Stimulated activated naive CD8-positive, alpha-beta T cell treated with anti-CD3 and anti-CD28 coated beads, Interleukin-15, Interleukin-2, amounts not matched to agents 100 ng/mL and 50 ng/mL, for 24 hours (primary cell): Measurements from ENCODE around the gene OR5AP2.
"Not testable (repeated sequence)": the region's sequence is repeated elsewhere in the genome, so short reads cannot be mapped to it uniquely, and the experiment has no call there.

Experiments used
- H3K27ac Mint-ChIP-seq: one replicate; pipeline ENCODE4 v1.8.0; 2021; ENCODE audit warnings: mild to moderate bottlenecking, mixed read lengths
- H3K27me3 Mint-ChIP-seq: one replicate; pipeline ENCODE4 v1.8.0; 2021; ENCODE audit warnings: mixed read lengths
- H3K36me3 Mint-ChIP-seq: one replicate; pipeline ENCODE4 v1.8.0; 2021; ENCODE audit warnings: low read depth, mixed read lengths
- H3K4me1 Mint-ChIP-seq: one replicate; pipeline ENCODE4 v1.8.0; 2021; ENCODE audit warnings: low read depth, mixed read lengths
- H3K4me3 Mint-ChIP-seq: one replicate; pipeline ENCODE4 v1.8.0; 2021; ENCODE audit warnings: mild to moderate bottlenecking, mixed read lengths
- H3K9me3 Mint-ChIP-seq: one replicate; pipeline ENCODE4 v1.8.0; 2021; ENCODE audit warnings: mixed read lengths

The OR5AP2 gene

GRCh38 chr11:56642339-56642738, at the start of gene OR5AP2:
TSS of gene OR5AP2 (minus strand) at chr11:56642439. CDS start at chr11:56642439, 0 bp downstream.
- H3K27ac Mint-ChIP-seq: no peak within 1 kb of the TSS
- no peaks in the 10 kb centered on the region for H3K36me3 Mint-ChIP-seq
- no peaks in the 10 kb centered on the region for H3K4me1 Mint-ChIP-seq
- no peaks in the 10 kb centered on the region for H3K27me3 Mint-ChIP-seq
- H3K4me3 Mint-ChIP-seq: no peak within 1 kb of the TSS
- H3K9me3 Mint-ChIP-seq: no peaks in the 10 kb centered on the region

GRCh38 chr11:56691179-56691578, 48.9 kb upstream of the OR5AP2 start:
- H3K27me3 Mint-ChIP-seq, H3K4me1 Mint-ChIP-seq, H3K36me3 Mint-ChIP-seq, H3K4me3 Mint-ChIP-seq, H3K27ac Mint-ChIP-seq, H3K9me3 Mint-ChIP-seq: not testable (repeated sequence)

DNA sequence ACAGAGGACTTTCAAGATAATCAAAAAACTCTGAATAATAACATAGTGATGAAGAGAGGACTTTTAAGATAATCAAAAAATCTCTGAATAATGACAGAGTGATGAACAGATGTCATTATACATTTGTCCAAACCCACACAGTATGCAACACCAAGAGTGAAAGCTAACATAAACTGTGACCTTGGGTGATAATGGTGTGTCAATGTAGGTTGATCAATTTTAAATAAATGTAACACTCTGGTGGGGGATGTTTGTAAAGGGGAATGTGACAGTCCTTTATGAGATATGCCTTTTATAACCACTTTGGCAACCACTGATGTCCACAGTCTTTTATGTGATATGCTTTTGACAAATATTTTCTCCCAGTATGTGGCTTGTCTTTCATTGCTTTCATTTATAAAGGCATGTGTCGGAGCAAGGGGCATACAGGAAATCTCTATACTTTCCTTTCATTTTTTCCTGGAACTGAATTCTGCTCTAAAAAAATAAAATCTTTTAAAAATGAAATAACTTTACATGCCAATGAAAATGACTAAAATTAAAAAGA, 46.4 kb upstream of the OR5AP2 start:
- Mint-ChIP-seq H3K27me3 (no peaks in the 10 kb centered on the region), H3K27ac (no peak overlapping the region), H3K36me3 (no peaks in the 10 kb centered on the region), H3K4me1 (no peaks in the 10 kb centered on the region), H3K9me3 (peaks cover 7% of the 10 kb centered on the region), H3K4me3 (no peak overlapping the region)

- Mint-ChIP-seq H3K27me3 (no peaks in the 10 kb centered on the region), H3K9me3 (peaks cover 8% of the 10 kb centered on the region), H3K27ac (no peak overlapping the region), H3K4me3 (no peak overlapping the region), H3K4me1 (no peaks in the 10 kb centered on the region), H3K36me3 (no peaks in the 10 kb centered on the region)
Measured at GRCh38 chr11:56670984-56671383, 28.7 kb upstream of the OR5AP2 start.

DNA sequence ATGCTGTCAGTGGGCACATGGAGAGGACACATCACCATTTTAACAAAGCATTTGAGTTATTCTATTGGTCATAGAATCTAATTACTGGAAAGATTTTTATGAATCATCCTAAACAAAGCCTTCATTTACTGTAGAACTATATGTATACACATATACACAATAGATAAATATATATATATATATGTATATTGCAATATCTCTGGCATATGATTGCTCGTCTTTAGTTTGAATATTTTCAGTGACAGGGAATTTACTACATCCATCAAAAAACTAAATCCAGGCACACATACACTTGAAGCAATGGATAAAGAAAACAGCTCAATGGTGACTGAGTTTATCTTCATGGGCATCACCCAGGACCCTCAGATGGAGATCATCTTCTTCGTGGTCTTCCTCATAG, 21.1 kb upstream of the OR5AP2 start, which contains the start of gene OR5AR1:
OR5AR1 (plus strand) TSS at position 301 of the 400 bp plus-strand sequence; CDS start at position 301, 0 bp downstream.
- no peaks in the 10 kb centered on the region for H3K27me3 Mint-ChIP-seq
- no peaks in the 10 kb centered on the region for H3K9me3 Mint-ChIP-seq
- H3K27ac Mint-ChIP-seq: no peak within 1 kb of the TSS
- H3K4me1 Mint-ChIP-seq: no peaks in the 10 kb centered on the region
- H3K4me3 Mint-ChIP-seq: no peak within 1 kb of the TSS
- H3K36me3 Mint-ChIP-seq: no peaks in the 10 kb centered on the region

DNA sequence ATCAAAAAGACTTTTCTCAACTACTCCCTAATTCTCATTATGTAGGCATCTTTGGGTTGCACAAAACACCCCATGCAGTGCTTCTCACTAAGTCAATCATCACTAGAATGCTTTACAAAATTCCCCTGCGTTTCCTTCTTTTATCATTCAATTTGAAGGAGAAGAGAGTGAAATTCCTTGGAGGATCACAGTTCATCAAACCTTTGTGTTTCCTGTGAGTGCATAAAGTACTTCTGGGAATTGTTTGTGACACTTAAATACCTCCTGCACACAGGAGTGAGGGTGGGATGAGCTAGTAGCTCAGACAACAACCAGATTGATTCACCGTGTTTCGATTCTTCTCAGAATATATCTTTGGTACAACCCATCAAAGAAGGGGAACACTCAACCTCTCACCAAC, 17.5 kb upstream of the OR5AP2 start:
- Mint-ChIP-seq H3K9me3 (no peaks in the 10 kb centered on the region), H3K36me3 (no peaks in the 10 kb centered on the region), H3K4me3 (no peak overlapping the region), H3K4me1 (no peaks in the 10 kb centered on the region), H3K27ac (no peak overlapping the region), H3K27me3 (no peaks in the 10 kb centered on the region)

GRCh38 chr11:56637500-56637899, 4.7 kb downstream of the OR5AP2 start:
- Mint-ChIP-seq H3K4me3 (no peak overlapping the region), H3K27me3 (no peaks in the 10 kb centered on the region), H3K9me3 (peaks cover 4% of the 10 kb centered on the region), H3K4me1 (no peaks in the 10 kb centered on the region), H3K36me3 (no peaks in the 10 kb centered on the region), H3K27ac (no peak overlapping the region)

- Mint-ChIP-seq H3K36me3 (no peaks in the 10 kb centered on the region), H3K4me1 (no peaks in the 10 kb centered on the region), H3K9me3 (peaks cover 4% of the 10 kb centered on the region)
Measured at GRCh38 chr11:56636861-56637260, 5.4 kb downstream of the OR5AP2 start.

DNA sequence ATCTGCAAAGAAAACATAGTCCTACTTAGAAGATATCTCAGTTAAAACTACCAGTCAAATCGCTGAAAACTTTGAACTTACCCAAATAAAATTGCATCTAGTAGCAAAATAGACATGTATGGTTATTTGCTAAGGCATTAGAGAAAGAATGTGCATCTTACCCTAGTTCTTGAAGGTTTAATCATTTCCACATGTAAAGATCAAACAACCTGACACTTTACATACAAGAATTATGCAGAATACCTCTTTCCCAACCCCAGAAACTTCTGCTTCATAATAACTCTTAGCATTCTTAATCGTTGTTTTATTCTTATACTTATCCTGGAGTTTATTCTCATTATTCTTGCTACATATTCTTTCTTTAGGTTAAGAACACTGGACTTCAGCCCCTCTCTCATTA, 9.9 kb downstream of the OR5AP2 start:
- H3K27me3 Mint-ChIP-seq: no peaks in the 10 kb centered on the region
- H3K4me3 Mint-ChIP-seq: no peak overlapping the region

More at GRCh38 chr11:56636861-56637260, 5.4 kb downstream of the OR5AP2 start:
- Mint-ChIP-seq H3K27ac (no peak overlapping the region), H3K27me3 (no peaks in the 10 kb centered on the region), H3K4me3 (no peak overlapping the region)

GRCh38 chr11:56625946-56626345, 16.3 kb downstream of the OR5AP2 start:
- no peaks in the 10 kb centered on the region for H3K27me3 Mint-ChIP-seq
- no peak overlapping the region for H3K4me3 Mint-ChIP-seq
- no peaks in the 10 kb centered on the region for H3K36me3 Mint-ChIP-seq
- H3K27ac Mint-ChIP-seq: no peak overlapping the region
- no peaks in the 10 kb centered on the region for H3K4me1 Mint-ChIP-seq
- peaks cover 6% of the 10 kb centered on the region for H3K9me3 Mint-ChIP-seq

More for the DNA sequence above, 9.9 kb downstream of the OR5AP2 start:
- Mint-ChIP-seq H3K9me3 (peaks cover 8% of the 10 kb centered on the region), H3K36me3 (no peaks in the 10 kb centered on the region), H3K27ac (no peak overlapping the region), H3K4me1 (no peaks in the 10 kb centered on the region)

- no peaks in the 10 kb centered on the region for H3K27me3 Mint-ChIP-seq
- no peak overlapping the region for H3K27ac Mint-ChIP-seq
- peaks cover 6% of the 10 kb centered on the region for H3K9me3 Mint-ChIP-seq
- no peak overlapping the region for H3K4me3 Mint-ChIP-seq
- H3K4me1 Mint-ChIP-seq: no peaks in the 10 kb centered on the region
- no peaks in the 10 kb centered on the region for H3K36me3 Mint-ChIP-seq
Measured at GRCh38 chr11:56624661-56625110, 17.6 kb downstream of the OR5AP2 start.

DNA sequence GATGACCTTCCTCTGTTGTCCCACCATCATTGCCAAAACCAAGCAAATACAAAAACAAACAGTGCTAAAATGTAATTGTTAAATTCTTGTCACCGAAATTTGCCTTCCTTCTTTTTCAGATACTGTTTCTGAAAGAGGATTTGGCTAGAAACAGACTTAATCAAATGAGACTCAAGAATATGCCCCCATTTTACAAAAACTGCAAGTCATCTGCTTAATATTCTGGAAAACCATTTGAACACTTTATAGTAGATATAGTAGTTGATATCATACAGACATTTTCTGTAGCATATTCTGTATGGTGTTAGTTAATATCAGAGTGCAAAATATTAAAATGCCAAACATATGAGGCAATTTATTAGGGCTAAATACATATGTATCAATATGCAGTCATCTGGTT, 31.1 kb downstream of the OR5AP2 start:
- Mint-ChIP-seq H3K27ac (no peak overlapping the region), H3K27me3 (no peaks in the 10 kb centered on the region), H3K4me1 (no peaks in the 10 kb centered on the region), H3K9me3 (peaks cover 6% of the 10 kb centered on the region), H3K36me3 (no peaks in the 10 kb centered on the region), H3K4me3 (no peak overlapping the region)

DNA sequence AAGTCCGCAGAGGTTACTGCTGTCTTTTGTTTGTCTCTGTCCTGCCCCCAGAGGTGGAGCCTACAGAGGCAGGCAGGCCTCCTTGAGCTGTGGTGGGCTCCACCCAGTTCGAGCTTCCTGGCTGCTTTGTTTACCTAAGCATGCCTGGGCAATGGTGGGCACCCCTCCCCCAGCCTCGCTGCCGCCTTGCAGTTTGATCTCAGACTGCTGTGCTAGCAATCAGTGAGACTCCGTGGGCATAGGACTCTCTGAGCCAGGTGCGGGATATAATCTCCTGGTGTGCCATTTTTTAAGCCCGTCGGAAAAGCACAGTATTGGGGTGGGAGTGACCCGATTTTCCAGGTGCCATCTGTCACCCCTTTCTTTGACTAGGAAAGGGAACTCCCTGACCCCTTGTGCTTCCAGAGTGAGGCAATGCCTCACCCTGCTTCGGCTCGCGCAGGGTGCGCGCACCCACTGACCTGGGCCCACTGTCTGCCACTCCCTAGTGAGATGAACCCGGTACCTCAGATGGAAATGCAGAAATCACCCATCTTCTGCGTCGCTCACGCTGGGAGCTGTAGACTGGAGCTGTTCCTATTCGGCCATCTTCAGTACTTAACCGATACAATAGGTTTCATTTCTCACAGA, 50.0 kb downstream of the OR5AP2 start:
- H3K4me1 Mint-ChIP-seq, H3K9me3 Mint-ChIP-seq, H3K27ac Mint-ChIP-seq, H3K4me3 Mint-ChIP-seq, H3K36me3 Mint-ChIP-seq, H3K27me3 Mint-ChIP-seq: not testable (repeated sequence)
